Loucy (cell line): ENCODE measurements around the gene TPRA1.

ENCODE experiments used
- H2AFZ ChIP-seq: fragments of 200-600 bp; sonication (generic); 2 replicates; pipeline ENCODE4 v1.6.0; 2016; ENCODE audit warnings: antibody characterized with exemption, mild to moderate bottlenecking, low read length, moderate library complexity
- H3F3A ChIP-seq: fragments of 200-600 bp; 2 replicates; pipeline ENCODE4 v1.6.0; 2016; ENCODE audit warnings: antibody characterized with exemption, low read depth, mild to moderate bottlenecking
- H3K27me3 ChIP-seq: fragments of 200-600 bp; sonication (generic); 2 replicates; pipeline ENCODE4 v1.6.1; 2014; ENCODE audit warnings: low read length, mild to moderate bottlenecking; ENCODE audit not compliant: insufficient read depth, poor library complexity, severe bottlenecking
- H3K36me3 ChIP-seq: fragments of 200-600 bp; sonication (generic); 2 replicates; pipeline ENCODE4 v1.6.1; 2016; ENCODE audit warnings: low read length; ENCODE audit not compliant: insufficient read depth
- H3K4me1 ChIP-seq: fragments of 200-600 bp; sonication (generic); 2 replicates; pipeline ENCODE4 v1.5.1; 2014; ENCODE audit warnings: low read length, mild to moderate bottlenecking; ENCODE audit not compliant: insufficient read depth, poor library complexity, severe bottlenecking
- H3K4me2 ChIP-seq: fragments of 200-600 bp; sonication (generic); 2 replicates; pipeline ENCODE4 v1.6.0; 2014; ENCODE audit warnings: antibody characterized with exemption, low read length, low read depth, mild to moderate bottlenecking; ENCODE audit not compliant: poor library complexity, severe bottlenecking
- H3K4me3 ChIP-seq: fragments of 200-600 bp; sonication (generic); 2 replicates; pipeline ENCODE4 v1.5.1; 2014; ENCODE audit warnings: low read length, mild to moderate bottlenecking, mixed read lengths; ENCODE audit not compliant: poor library complexity, severe bottlenecking
- H3K79me2 ChIP-seq: fragments of 200-600 bp; sonication (generic); 2 replicates; pipeline ENCODE4 v1.6.1; 2014; ENCODE audit warnings: low read length; ENCODE audit not compliant: insufficient read depth
- H3K9ac ChIP-seq: fragments of 200-600 bp; sonication (generic); 2 replicates; pipeline ENCODE4 v1.6.0; 2014; ENCODE audit warnings: mild to moderate bottlenecking, low read depth, low read length, moderate library complexity; ENCODE audit not compliant: poor library complexity, severe bottlenecking
- H3K9me2 ChIP-seq: fragments of 200-600 bp; sonication (generic); replicated peaks from 2 replicates; pipeline ENCODE4 v1.6.1; 2016; ENCODE audit warnings: low read depth, low read length, mixed read lengths
- H3K9me3 ChIP-seq: fragments of 200-600 bp; sonication (generic); 2 replicates; pipeline ENCODE4 v1.6.1; 2014; ENCODE audit warnings: mild to moderate bottlenecking, antibody characterized with exemption, low read length, low read depth; ENCODE audit not compliant: insufficient read depth
- H4K20me1 ChIP-seq: fragments of 200-600 bp; sonication (generic); 2 replicates; pipeline ENCODE4 v1.6.0; 2014; ENCODE audit warnings: antibody characterized with exemption, low read length, mild to moderate bottlenecking; ENCODE audit not compliant: insufficient read depth, poor library complexity, severe bottlenecking
- CTCF ChIP-seq: fragments of 200-600 bp; sonication (generic); conservative IDR thresholded peaks from 2 replicates; pipeline ENCODE4 v1.5.1; 2014; ENCODE audit warnings: mild to moderate bottlenecking, antibody characterized with exemption, low read length
- EZH2phosphoT487 ChIP-seq: fragments of 200-600 bp; IDR thresholded peaks from 2 replicates; pipeline ENCODE4 v1.6.1; 2018; ENCODE audit warnings: antibody characterized with exemption, mild to moderate bottlenecking, moderate library complexity, borderline replicate concordance

The TPRA1 gene

GRCh38 chr3:127598841-127599570, 8.5 kb upstream of the TPRA1 start:
- H3K36me3 ChIP-seq: peaks cover 7% of the 10 kb centered on the region; the same call in 1 of the 2 replicates
- H3K9me2 ChIP-seq: no peaks in the 10 kb centered on the region
- H3F3A ChIP-seq: no peaks in the 10 kb centered on the region
- H3K4me2 ChIP-seq: peak overlapping the region; percentile 84
- no peak overlapping the region for H2AFZ ChIP-seq
- TF ChIP-seq CTCF (no peak), EZH2phosphoT487 (no peak)
- peaks cover 47% of the 10 kb centered on the region for H3K4me1 ChIP-seq
- H4K20me1 ChIP-seq: peaks cover 52% of the 10 kb centered on the region
- no peaks in the 10 kb centered on the region for H3K9me3 ChIP-seq
- no peaks in the 10 kb centered on the region for H3K27me3 ChIP-seq
- H3K4me3 ChIP-seq: peak overlapping the region; percentile 82
- peaks cover 65% of the 10 kb centered on the region for H3K79me2 ChIP-seq
- peak overlapping the region; percentile 97 for H3K9ac ChIP-seq

- Histone ChIP-seq H3K27me3 (no peaks in the 10 kb centered on the region), H3K9me3 (no peaks in the 10 kb centered on the region), H3F3A (no peaks in the 10 kb centered on the region), H2AFZ (no peak overlapping the region), H3K9ac (peak overlapping the region; percentile 78), H3K79me2 (peaks cover 47% of the 10 kb centered on the region), H3K9me2 (no peaks in the 10 kb centered on the region), H3K4me1 (peaks cover 43% of the 10 kb centered on the region), H3K36me3 (peaks cover 3% of the 10 kb centered on the region; the same call in 1 of the 2 replicates), H3K4me2 (peak overlapping the region; percentile 84), H3K4me3 (peak overlapping the region; percentile 82), H4K20me1 (peaks cover 34% of the 10 kb centered on the region)
- TF ChIP-seq EZH2phosphoT487 (no peak), CTCF (no peak)
Measured at GRCh38 chr3:127597020-127597771, 6.7 kb upstream of the TPRA1 start.

- no peaks in the 10 kb centered on the region for H3K9me3 ChIP-seq
- no peaks in the 10 kb centered on the region for H3K9me2 ChIP-seq
- H3K9ac ChIP-seq: no peak overlapping the region
- H3K4me1 ChIP-seq: peaks cover 35% of the 10 kb centered on the region
- peaks cover 39% of the 10 kb centered on the region for H3K79me2 ChIP-seq
- TF ChIP-seq EZH2phosphoT487 (no peak), CTCF (no peak)
- no peak overlapping the region for H3K4me3 ChIP-seq
- 0 out of 2 replicates have a peak, but pooled peaks cover 7% of the 10 kb centered on the region for H3F3A ChIP-seq
- H3K4me2 ChIP-seq: no peak overlapping the region
- peaks cover 15% of the 10 kb centered on the region for H4K20me1 ChIP-seq
- no peak overlapping the region for H2AFZ ChIP-seq
- no peaks in the 10 kb centered on the region for H3K27me3 ChIP-seq
- H3K36me3 ChIP-seq: peaks cover 2% of the 10 kb centered on the region; the same call in 1 of the 2 replicates
Measured at GRCh38 chr3:127595303-127595702, 4.8 kb upstream of the TPRA1 start.
